Right atrium auricular region (tissue), 2 donors: ENCODE results near the gene HEATR5B. TPM values are rescaled to one million over a fixed set of nuclear protein-coding genes. Genes with fewer than 3 reads are reported as not detected.
A peak's percentile ranks its signal among the peaks of the same experiment; 100 is the strongest.
"Not testable (repeated sequence)": the region's sequence is repeated elsewhere in the genome, so short reads cannot be mapped to it uniquely, and the experiment has no call there.

ENCODE experiments used
- DNase-seq: peaks from one replicate; pipeline ENCODE4 v3.0.0-alpha.2; 2019; ENCODE audit warnings: low spot score
- H3K27ac ChIP-seq, 2 donors: fragments of 200-600 bp; sonication (generic); 1 replicate in 1 of 2; 2 replicates in 1 of 2; pipeline ENCODE4 v1.5.1; 2016 to 2019
- H3K27me3 ChIP-seq, 2 donors: fragments of 200-600 bp; sonication (generic); one replicate each; pipeline versions ENCODE4 v1.5.1 to v1.6.0; 2017 to 2019
- H3K36me3 ChIP-seq: fragments of 200-600 bp; sonication (generic); one replicate; pipeline ENCODE4 v1.5.1; 2016
- H3K4me1 ChIP-seq, 2 donors: fragments of 200-600 bp; sonication (generic); one replicate each; pipeline versions ENCODE4 v1.5.1 to v1.6.0; 2017 to 2019
- H3K4me3 ChIP-seq, 2 donors: fragments of 200-600 bp; sonication (generic); 1 replicate in 1 of 2; 2 replicates in 1 of 2; pipeline ENCODE4 v1.5.1; 2017 to 2019; ENCODE audit warnings: mild to moderate bottlenecking in 1 of 2, moderate library complexity in 1 of 2
- H3K9me3 ChIP-seq, 2 donors: fragments of 200-600 bp; sonication (generic); one replicate each; pipeline ENCODE4 v1.5.1; 2019
- CTCF ChIP-seq, 2 donors: fragments of 200-600 bp; sonication (generic); IDR thresholded peaks; one replicate each; pipeline ENCODE4 v1.5.1; 2019; ENCODE audit warnings: antibody characterized with exemption in 2 of 2
- total RNA-seq, 2 donors: library from RNA; depleted of rRNA; stranded (reverse); fragments of >200 nt; gene quantifications; one replicate each; pipeline ENCODE4 v1.1.0, GENCODE V29; 2016

The HEATR5B gene
- total RNA-seq, 2 donors from 2014 or later: 16.4 to 17.6 TPM

- Histone ChIP-seq H3K36me3 (peaks cover 63% of the 10 kb centered on the region), H3K27ac (no peak overlapping the region), H3K9me3 (no peaks in the 10 kb centered on the region), H3K4me3 (no peak overlapping the region), H3K4me1 (no peaks in the 10 kb centered on the region), H3K27me3 (no peaks in the 10 kb centered on the region)
- DNase-seq: no peak
- TF ChIP-seq CTCF (IDR thresholded peaks at IDR 0.05): no peak
Measured at GRCh38 chr2:37000318-37000717, 83.9 kb downstream of the HEATR5B start.

GRCh38 chr2:36999416-36999815 lies 84.8 kb downstream of the HEATR5B start:
- peaks cover 55% of the 10 kb centered on the region for H3K36me3 ChIP-seq
- H3K4me3 ChIP-seq, DNase-seq, H3K9me3 ChIP-seq, H3K27ac ChIP-seq, H3K4me1 ChIP-seq, H3K27me3 ChIP-seq: not testable (repeated sequence)

GRCh38 chr2:36993841-36994620 lies 90.1 kb downstream of the HEATR5B start:
- H3K4me3 ChIP-seq: no peak overlapping the region
- H3K36me3 ChIP-seq: peaks cover 13% of the 10 kb centered on the region
- TF ChIP-seq CTCF (IDR thresholded peaks at IDR 0.05): no peak

GRCh38 chr2:36988008-36988407 lies 96.2 kb downstream of the HEATR5B start:
- Histone ChIP-seq H3K4me3 (no peak overlapping the region), H3K36me3 (peaks cover 26% of the 10 kb centered on the region), H3K27me3 (no peaks in the 10 kb centered on the region), H3K9me3 (no peaks in the 10 kb centered on the region), H3K4me1 (no peaks in the 10 kb centered on the region), H3K27ac (no peak overlapping the region)
- DNase-seq: no peak
- no peak for TF ChIP-seq CTCF (IDR thresholded peaks at IDR 0.05)

More at GRCh38 chr2:36993841-36994620, 90.1 kb downstream of the HEATR5B start:
- Histone ChIP-seq H3K27me3 (no peaks in the 10 kb centered on the region), H3K9me3 (no peaks in the 10 kb centered on the region), H3K27ac (no peak overlapping the region), H3K4me1 (no peaks in the 10 kb centered on the region)
- DNase-seq: no peak

- H3K4me3 ChIP-seq: no peak overlapping the region
- DNase-seq: no peak
- H3K27me3 ChIP-seq: no peaks in the 10 kb centered on the region
- TF ChIP-seq CTCF (IDR thresholded peaks at IDR 0.05): no peak
- no peak overlapping the region for H3K27ac ChIP-seq
- no peaks in the 10 kb centered on the region for H3K9me3 ChIP-seq
- H3K36me3 ChIP-seq: peaks cover 32% of the 10 kb centered on the region
- no peaks in the 10 kb centered on the region for H3K4me1 ChIP-seq
Measured at GRCh38 chr2:36982467-36982866, 101.7 kb downstream of the HEATR5B start.

- DNase-seq: no peak
- peaks cover 26% of the 10 kb centered on the region for H3K36me3 ChIP-seq
- no peaks in the 10 kb centered on the region for H3K9me3 ChIP-seq
- no peaks in the 10 kb centered on the region for H3K27me3 ChIP-seq
- peak overlapping the region in 1 of 2 donors; percentile 6 for H3K27ac ChIP-seq
- no peak overlapping the region for H3K4me3 ChIP-seq
- no peaks in the 10 kb centered on the region for H3K4me1 ChIP-seq
- no peak for TF ChIP-seq CTCF (IDR thresholded peaks at IDR 0.05)
Measured at GRCh38 chr2:36981911-36982310, 102.3 kb downstream of the HEATR5B start.

GRCh38 chr2:36979007-36979406 lies 105.2 kb downstream of the HEATR5B start:
- not testable (repeated sequence) for H3K27me3 ChIP-seq, DNase-seq, H3K4me1 ChIP-seq, H3K4me3 ChIP-seq, H3K9me3 ChIP-seq, H3K27ac ChIP-seq
- peaks cover 22% of the 10 kb centered on the region for H3K36me3 ChIP-seq
